Ovary (tissue), 3 donors: ENCODE measurements around the gene TRAPPC3.

Experiments used
- POLR2A ChIP-seq: fragments of 450-650 bp; IDR thresholded peaks from one replicate; pipeline ENCODE4 v1.6.1; 2017; ENCODE audit warnings: antibody characterized with exemption, mild to moderate bottlenecking, moderate library complexity
- TF ChIP-seq, protein P1 (sequence below), 3 donors: fragments of 450-650 bp in 2 of 3; fragments of 200-600 bp in 1 of 3; IDR thresholded peaks; one replicate each; pipeline versions ENCODE4 v1.5.1 to v1.8.0; 2016 to 2022; ENCODE audit warnings: antibody characterized with exemption in 3 of 3, mild to moderate bottlenecking in 1 of 3
- donor health status: DM: no; HTN: no; CAD: no.

DNA sequence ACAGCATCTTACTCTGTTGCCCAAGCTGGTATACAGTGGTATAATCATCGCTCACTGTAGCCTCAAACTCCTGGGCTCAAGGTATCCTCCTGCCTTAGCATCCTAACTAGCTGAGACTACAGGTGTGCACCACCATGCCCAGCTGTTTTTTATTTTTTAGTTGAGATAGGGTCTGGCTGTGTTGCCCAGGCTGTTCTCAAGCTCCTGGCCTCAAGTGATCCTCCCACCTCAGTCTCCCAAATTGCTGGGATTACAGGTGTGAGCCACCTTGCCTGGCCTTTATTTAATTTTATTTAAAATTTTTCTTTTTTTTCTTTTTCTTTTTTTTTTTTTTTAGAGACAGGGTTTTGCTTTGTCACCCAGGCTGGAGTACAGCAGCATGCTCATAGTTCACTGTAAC, 15.9 kb upstream of the TRAPPC3 start:
- TF ChIP-seq, protein P1, sequence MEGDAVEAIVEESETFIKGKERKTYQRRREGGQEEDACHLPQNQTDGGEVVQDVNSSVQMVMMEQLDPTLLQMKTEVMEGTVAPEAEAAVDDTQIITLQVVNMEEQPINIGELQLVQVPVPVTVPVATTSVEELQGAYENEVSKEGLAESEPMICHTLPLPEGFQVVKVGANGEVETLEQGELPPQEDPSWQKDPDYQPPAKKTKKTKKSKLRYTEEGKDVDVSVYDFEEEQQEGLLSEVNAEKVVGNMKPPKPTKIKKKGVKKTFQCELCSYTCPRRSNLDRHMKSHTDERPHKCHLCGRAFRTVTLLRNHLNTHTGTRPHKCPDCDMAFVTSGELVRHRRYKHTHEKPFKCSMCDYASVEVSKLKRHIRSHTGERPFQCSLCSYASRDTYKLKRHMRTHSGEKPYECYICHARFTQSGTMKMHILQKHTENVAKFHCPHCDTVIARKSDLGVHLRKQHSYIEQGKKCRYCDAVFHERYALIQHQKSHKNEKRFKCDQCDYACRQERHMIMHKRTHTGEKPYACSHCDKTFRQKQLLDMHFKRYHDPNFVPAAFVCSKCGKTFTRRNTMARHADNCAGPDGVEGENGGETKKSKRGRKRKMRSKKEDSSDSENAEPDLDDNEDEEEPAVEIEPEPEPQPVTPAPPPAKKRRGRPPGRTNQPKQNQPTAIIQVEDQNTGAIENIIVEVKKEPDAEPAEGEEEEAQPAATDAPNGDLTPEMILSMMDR (IDR thresholded peaks at IDR 0.05), result no peak
- TF ChIP-seq POLR2A, result no peak
